CD4-positive, alpha-beta T cell treated with Interleukin-2 at 100 ng/mL for 4 hours (primary cell): ENCODE results near the gene AMN.

ENCODE experiments used
- DNase-seq: peaks from one replicate; pipeline ENCODE4 v3.0.0-alpha.2; 2020; ENCODE audit warnings: low spot score

The AMN gene

GRCh38 chr14:102944448-102945330 lies 22.2 kb downstream of the AMN start:
- no peak for DNase-seq

- no peak for DNase-seq
These were observed 23.1 kb downstream of the AMN start for GRCh38 chr14:102945346-102946130.

- DNase-seq: no peak
These were observed 25.0 kb downstream of the AMN start for GRCh38 chr14:102947321-102948103.

GRCh38 chr14:102948698-102949061 lies 26.2 kb downstream of the AMN start:
- DNase-seq: no peak

- DNase-seq: no peak
These were observed 26.8 kb downstream of the AMN start for GRCh38 chr14:102949062-102949800.

GRCh38 chr14:102949801-102950451 lies 27.5 kb downstream of the AMN start:
- DNase-seq: no peak

GRCh38 chr14:102951034-102951433 lies 28.6 kb downstream of the AMN start:
- no peak for DNase-seq

- no peak for DNase-seq
These were observed 29.3 kb downstream of the AMN start for GRCh38 chr14:102951799-102952198.

GRCh38 chr14:102952276-102952675 lies 29.8 kb downstream of the AMN start:
- no peak for DNase-seq

GRCh38 chr14:102953100-102953499 lies 30.6 kb downstream of the AMN start:
- DNase-seq: no peak

GRCh38 chr14:102954081-102954789 lies 31.8 kb downstream of the AMN start:
- DNase-seq: no peak

- no peak for DNase-seq
These were observed 33.4 kb downstream of the AMN start for GRCh38 chr14:102955636-102956408.

- DNase-seq: no peak
These were observed 34.8 kb downstream of the AMN start for GRCh38 chr14:102957222-102957621.

GRCh38 chr14:102958461-102958860 lies 36.0 kb downstream of the AMN start:
- DNase-seq: no peak

GRCh38 chr14:102962111-102962627 lies 39.7 kb downstream of the AMN start:
- no peak for DNase-seq

- DNase-seq: no peak
These were observed 41.8 kb downstream of the AMN start for GRCh38 chr14:102964152-102964730.

GRCh38 chr14:102965282-102965681 lies 42.8 kb downstream of the AMN start:
- DNase-seq: no peak

- DNase-seq: no peak
These were observed 43.6 kb downstream of the AMN start for GRCh38 chr14:102965971-102966655.
